Thyroid gland (tissue), 4 donors: Measurements from ENCODE around the gene COL25A1.

Source experiments
- POLR2A ChIP-seq, 2 donors: fragments of 450-650 bp; IDR thresholded peaks; one replicate each; pipeline ENCODE4 v1.6.1; 2017; ENCODE audit warnings: antibody characterized with exemption in 2 of 2, mild to moderate bottlenecking in 2 of 2, moderate library complexity in 1 of 2
- TF ChIP-seq, protein P1 (sequence below), 6 experiments: fragments of 200-600 bp in 3 of 6; fragments of 450-650 bp in 3 of 6; sonication (generic) in 3 of 6; IDR thresholded peaks; one replicate each; pipeline ENCODE4 v1.5.1; 2016 to 2019; ENCODE audit warnings: antibody characterized with exemption in 6 of 6, mild to moderate bottlenecking in 2 of 6, inconsistent platforms in 1 of 6, moderate library complexity in 1 of 6

DNA sequence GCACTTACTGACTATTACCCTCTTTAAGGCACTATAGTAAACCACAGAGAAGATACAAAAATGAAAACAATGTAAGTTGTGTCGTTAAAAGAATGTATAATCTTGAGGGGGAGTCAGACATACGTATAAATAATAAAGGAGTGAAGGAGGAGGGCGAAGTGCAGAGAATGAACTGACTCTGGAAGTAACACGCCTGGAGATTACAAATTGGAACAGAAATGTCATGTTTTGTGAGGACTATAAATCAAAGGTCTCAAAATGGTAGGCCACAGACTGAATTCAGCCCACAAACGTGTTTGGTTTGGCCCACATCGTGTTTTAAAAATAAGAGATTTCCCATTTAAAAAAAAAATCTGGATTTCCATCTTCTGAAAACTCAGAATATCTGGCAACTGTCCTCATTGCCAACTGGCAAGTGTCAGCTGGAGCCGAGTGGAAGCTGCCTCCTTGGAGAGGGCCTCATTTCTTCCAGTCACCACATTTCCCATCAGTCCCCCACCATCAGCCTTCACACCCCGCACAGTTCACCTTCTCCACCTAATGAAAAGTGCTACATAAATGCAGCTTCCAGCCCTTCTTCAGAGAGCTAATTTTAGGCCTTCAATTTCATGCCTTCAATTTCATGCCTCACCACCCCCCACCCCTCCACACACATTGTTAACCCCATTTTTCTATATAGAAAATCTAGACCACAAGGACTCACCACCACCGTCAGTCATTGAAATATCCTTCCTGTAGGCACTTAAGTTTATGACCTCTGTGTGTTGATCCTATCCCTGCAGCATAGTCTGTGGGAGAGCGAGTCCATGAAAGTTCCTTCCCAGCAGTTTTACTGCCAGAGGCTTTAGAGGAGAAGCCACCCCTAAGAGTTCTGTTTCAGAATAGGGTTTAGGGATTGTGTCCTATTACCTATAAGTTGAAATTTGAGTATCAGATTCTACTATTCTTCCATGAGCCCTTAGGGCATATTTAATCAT lies 32.0 kb upstream of the COL25A1 start:
- TF ChIP-seq, protein P1, sequence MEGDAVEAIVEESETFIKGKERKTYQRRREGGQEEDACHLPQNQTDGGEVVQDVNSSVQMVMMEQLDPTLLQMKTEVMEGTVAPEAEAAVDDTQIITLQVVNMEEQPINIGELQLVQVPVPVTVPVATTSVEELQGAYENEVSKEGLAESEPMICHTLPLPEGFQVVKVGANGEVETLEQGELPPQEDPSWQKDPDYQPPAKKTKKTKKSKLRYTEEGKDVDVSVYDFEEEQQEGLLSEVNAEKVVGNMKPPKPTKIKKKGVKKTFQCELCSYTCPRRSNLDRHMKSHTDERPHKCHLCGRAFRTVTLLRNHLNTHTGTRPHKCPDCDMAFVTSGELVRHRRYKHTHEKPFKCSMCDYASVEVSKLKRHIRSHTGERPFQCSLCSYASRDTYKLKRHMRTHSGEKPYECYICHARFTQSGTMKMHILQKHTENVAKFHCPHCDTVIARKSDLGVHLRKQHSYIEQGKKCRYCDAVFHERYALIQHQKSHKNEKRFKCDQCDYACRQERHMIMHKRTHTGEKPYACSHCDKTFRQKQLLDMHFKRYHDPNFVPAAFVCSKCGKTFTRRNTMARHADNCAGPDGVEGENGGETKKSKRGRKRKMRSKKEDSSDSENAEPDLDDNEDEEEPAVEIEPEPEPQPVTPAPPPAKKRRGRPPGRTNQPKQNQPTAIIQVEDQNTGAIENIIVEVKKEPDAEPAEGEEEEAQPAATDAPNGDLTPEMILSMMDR (IDR thresholded peaks at IDR 0.05), result no peak
- no peak for TF ChIP-seq POLR2A (IDR thresholded peaks at IDR 0.05)
